Kidney (tissue), 14 donors: ENCODE results near the gene SMAD3. TPM values are rescaled to one million over a fixed set of nuclear protein-coding genes. Genes with fewer than 3 reads are reported as not detected.
"Not testable (repeated sequence)": the region's sequence is repeated elsewhere in the genome, so short reads cannot be mapped to it uniquely, and the experiment has no call there.

Source experiments
- DNase-seq, 5 donors: peaks; one replicate each; pipeline ENCODE4 v3.0.0-alpha.2; 2013 to 2020
- FAIRE-seq: peaks from 2 replicates; lab custom pipeline; 2012; peaks lifted over from hg19 to GRCh38; lab: Jason Lieb, UNC
- H3K27ac ChIP-seq, 2 donors: one replicate each; pipeline ENCODE4 v1.7.0; 2013; ENCODE audit warnings: low read depth in 2 of 2, low read length in 2 of 2, inconsistent platforms in 1 of 2
- H3K27me3 ChIP-seq: one replicate; pipeline ENCODE4 v1.7.1; 2013; ENCODE audit warnings: low read length, inconsistent platforms; ENCODE audit not compliant: control insufficient read depth, insufficient read depth
- H3K36me3 ChIP-seq, 3 donors: one replicate each; pipeline versions ENCODE4 v1.7.0 to v1.7.1; 2013; ENCODE audit warnings: low read length in 3 of 3, control low read depth in 1 of 3, inconsistent platforms in 1 of 3; ENCODE audit not compliant: insufficient read depth in 3 of 3, control insufficient read depth in 2 of 3
- H3K4me1 ChIP-seq, 3 donors: one replicate each; pipeline versions ENCODE4 v1.7.0 to v1.7.1; 2013; ENCODE audit warnings: low read length in 3 of 3, inconsistent platforms in 1 of 3, low read depth in 1 of 3; ENCODE audit not compliant: control insufficient read depth in 2 of 3, insufficient read depth in 2 of 3
- H3K4me3 ChIP-seq, 3 donors: one replicate each; pipeline versions ENCODE4 v1.7.0 to v1.8.1; 2013; ENCODE audit warnings: low read length in 3 of 3, control low read depth in 1 of 3, inconsistent platforms in 1 of 3
- H3K9ac ChIP-seq, 3 donors: one replicate each; pipeline versions ENCODE4 v1.7.0 to v1.7.1; 2013; ENCODE audit warnings: low read length in 3 of 3, control low read depth in 1 of 3, inconsistent platforms in 1 of 3
- H3K9me3 ChIP-seq, 3 donors: one replicate each; pipeline versions ENCODE4 v1.7.0 to v1.7.1; 2013; ENCODE audit warnings: low read length in 3 of 3, control low read depth in 1 of 3, inconsistent platforms in 1 of 3; ENCODE audit not compliant: control insufficient read depth in 2 of 3, insufficient read depth in 1 of 3
- intact Hi-C: fragments of 100-400 bp; cut with DNase I; formaldehyde crosslinking; loops from one replicate; pipeline ENCODE4 v1.11.1; 2022
- polyA plus RNA-seq: library from polyadenylated mRNA; stranded (reverse); fragments of 350-450 nt; fragmentation: Illumina TruSeq; extraction: RNeasy Lipid Tissue Mini Kit (QIAGEN cat#74804); gene quantifications from one replicate; pipeline ENCODE4 v1.2.3, GENCODE V29; 2014; ENCODE audit warnings: low read depth, low replicate concordance; ENCODE audit not compliant: insufficient read depth
- total RNA-seq: library from RNA; stranded (reverse); fragmentation: NEBNext Ultra II Directional; extraction: Animal tissue kit (Norgen Biotek cat#: 25700); gene quantifications from one replicate; pipeline ENCODE4 v1.2.1, GENCODE V29; 2021
- TF ChIP-seq, protein P1 (sequence below): IDR thresholded peaks from 3 replicates; pipeline ENCODE4 v1.5.1; 2012; ENCODE audit warnings: mild to moderate bottlenecking, moderate library complexity, borderline replicate concordance; ENCODE audit not compliant: insufficient read depth; ENCODE audit errors: extremely low read depth
- donor health status: control.
- donor health status: control.
- donor health status: control.
- donor health status: control.
- donor health status: control.
- donor health status: DM: yes; HTN: yes; CAD: no.
- donor health status: Normal renal cell carcinoma (clear cell type).

The SMAD3 gene
- total and polyA plus RNA-seq, 2 donors from 2014 or later: 10.1 to 58.2 TPM

DNA sequence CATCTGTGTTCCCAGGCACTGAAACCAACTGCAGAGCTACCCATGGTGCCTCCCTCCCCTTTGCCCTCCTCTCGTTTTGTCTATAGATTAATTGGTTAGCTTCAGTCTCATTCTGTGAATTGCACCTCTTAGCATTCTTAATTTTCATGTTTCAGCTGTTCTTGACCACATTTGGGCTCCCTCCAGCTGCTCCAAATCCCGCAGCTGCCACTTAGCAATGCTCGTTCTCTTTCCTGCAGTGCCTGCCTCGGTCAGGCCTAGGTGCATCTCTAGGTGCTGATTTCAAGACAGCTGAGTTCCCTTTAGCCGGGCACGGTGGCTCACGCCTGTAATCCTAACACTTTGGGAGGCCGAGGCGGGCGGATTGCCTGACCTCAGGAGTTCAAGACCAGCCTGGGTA is 47.0 kb upstream of the SMAD3 start:
- TF ChIP-seq, protein P1, sequence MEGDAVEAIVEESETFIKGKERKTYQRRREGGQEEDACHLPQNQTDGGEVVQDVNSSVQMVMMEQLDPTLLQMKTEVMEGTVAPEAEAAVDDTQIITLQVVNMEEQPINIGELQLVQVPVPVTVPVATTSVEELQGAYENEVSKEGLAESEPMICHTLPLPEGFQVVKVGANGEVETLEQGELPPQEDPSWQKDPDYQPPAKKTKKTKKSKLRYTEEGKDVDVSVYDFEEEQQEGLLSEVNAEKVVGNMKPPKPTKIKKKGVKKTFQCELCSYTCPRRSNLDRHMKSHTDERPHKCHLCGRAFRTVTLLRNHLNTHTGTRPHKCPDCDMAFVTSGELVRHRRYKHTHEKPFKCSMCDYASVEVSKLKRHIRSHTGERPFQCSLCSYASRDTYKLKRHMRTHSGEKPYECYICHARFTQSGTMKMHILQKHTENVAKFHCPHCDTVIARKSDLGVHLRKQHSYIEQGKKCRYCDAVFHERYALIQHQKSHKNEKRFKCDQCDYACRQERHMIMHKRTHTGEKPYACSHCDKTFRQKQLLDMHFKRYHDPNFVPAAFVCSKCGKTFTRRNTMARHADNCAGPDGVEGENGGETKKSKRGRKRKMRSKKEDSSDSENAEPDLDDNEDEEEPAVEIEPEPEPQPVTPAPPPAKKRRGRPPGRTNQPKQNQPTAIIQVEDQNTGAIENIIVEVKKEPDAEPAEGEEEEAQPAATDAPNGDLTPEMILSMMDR: no peak
- FAIRE-seq: no peak
- H3K36me3 ChIP-seq: no peaks in the 10 kb centered on the region
- no peak overlapping the region for H3K9ac ChIP-seq
- H3K4me1 ChIP-seq: peaks cover 0 to 2% (median 0%) of the 10 kb centered on the region in 3 donors
- H3K27me3 ChIP-seq: no peaks in the 10 kb centered on the region
- H3K27ac ChIP-seq: no peak overlapping the region
- no peak for DNase-seq
- H3K9me3 ChIP-seq: no peaks in the 10 kb centered on the region
- intact Hi-C loops: no loop called here
- no peak overlapping the region for H3K4me3 ChIP-seq

DNA sequence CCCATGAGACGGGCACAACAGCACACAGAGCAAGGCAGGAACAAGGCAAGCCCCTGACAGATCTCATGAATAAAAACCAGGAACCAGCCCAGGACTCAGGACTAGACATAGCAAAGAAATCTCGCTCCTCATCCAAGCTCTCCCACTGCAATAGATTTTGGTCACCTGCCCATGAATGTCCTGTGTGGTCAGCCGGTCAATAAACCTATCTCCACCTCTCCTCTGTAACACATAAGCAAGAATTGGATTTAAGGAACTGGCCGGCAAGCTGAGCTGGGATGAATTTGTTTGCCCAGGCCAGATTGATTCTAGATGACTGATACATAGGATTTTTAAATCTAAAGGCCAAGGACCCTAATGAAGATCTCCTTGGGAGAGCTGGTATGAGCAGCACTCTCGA is 46.3 kb upstream of the SMAD3 start:
- Histone ChIP-seq H3K36me3 (no peaks in the 10 kb centered on the region), H3K27ac (no peak overlapping the region), H3K4me3 (no peak overlapping the region), H3K4me1 (peaks cover 0 to 9% (median 4%) of the 10 kb centered on the region in 3 donors), H3K27me3 (no peaks in the 10 kb centered on the region), H3K9me3 (no peaks in the 10 kb centered on the region), H3K9ac (no peak overlapping the region)
- intact Hi-C loops: no loop called here
- FAIRE-seq (no peak), DNase-seq (no peak)
- TF ChIP-seq, protein P1: no peak

GRCh38 chr15:67019884-67020520 is 45.4 kb upstream of the SMAD3 start:
- TF ChIP-seq, protein P1: no peak
- intact Hi-C loops: no loop called here

DNA sequence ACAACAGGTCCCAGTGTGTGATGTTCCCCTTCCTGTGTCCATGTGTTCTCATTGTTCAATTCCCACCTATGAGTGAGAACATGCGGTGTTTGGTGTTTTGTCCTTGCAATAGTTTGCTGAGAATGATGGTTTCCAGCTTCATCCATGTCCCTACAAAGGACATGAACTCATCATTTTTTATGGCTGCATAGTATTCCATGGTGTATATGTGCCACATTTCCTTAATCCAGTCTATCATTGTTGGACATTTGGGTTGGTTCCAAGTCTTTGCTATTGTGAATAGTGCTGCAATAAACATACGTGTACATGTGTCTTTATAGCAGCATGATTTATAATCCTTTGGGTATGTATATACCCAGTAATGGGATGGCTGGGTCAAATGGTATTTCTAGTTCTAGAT is 44.7 kb upstream of the SMAD3 start:
- H3K9ac ChIP-seq, H3K4me3 ChIP-seq, H3K36me3 ChIP-seq, H3K9me3 ChIP-seq, intact Hi-C loops, FAIRE-seq, H3K27me3 ChIP-seq, H3K27ac ChIP-seq, DNase-seq: not testable (repeated sequence)
- peaks cover 0 to 22% (median 15%) of the 10 kb centered on the region in 3 donors for H3K4me1 ChIP-seq

More at GRCh38 chr15:67019884-67020520, 45.4 kb upstream of the SMAD3 start:
- no peak for FAIRE-seq
- H3K27me3 ChIP-seq: no peaks in the 10 kb centered on the region
- no peak overlapping the region for H3K9ac ChIP-seq
- DNase-seq: no peak
- no peaks in the 10 kb centered on the region for H3K9me3 ChIP-seq
- H3K4me3 ChIP-seq: no peak overlapping the region
- peaks cover 0 to 15% (median 9%) of the 10 kb centered on the region in 3 donors for H3K4me1 ChIP-seq
- no peaks in the 10 kb centered on the region for H3K36me3 ChIP-seq
- H3K27ac ChIP-seq: no peak overlapping the region
